HEK293 (cell line): ENCODE data around the gene MRPL39.

Experiments used
- CTCF ChIA-PET: fragments of 350-600 bp; formaldehyde crosslinking; extraction: SDS; loops from one replicate; lab custom pipeline; 2021; ENCODE audit warnings: antibody characterized with exemption; lab: Yijun Ruan, JAX
- POLR2A ChIA-PET: fragments of 300-600 bp; formaldehyde crosslinking; extraction: SDS; loops from one replicate; lab custom pipeline; 2020; ENCODE audit warnings: antibody characterized with exemption, inconsistent platforms; lab: Yijun Ruan, JAX
- H3K27ac ChIP-seq: fragments of 200-500 bp; sonication (Bioruptor generic); 2 replicates; pipeline ENCODE4 v1.5.1; 2014; ENCODE audit warnings: low read depth, low read length, control low read depth, inconsistent platforms; ENCODE audit errors: extremely low read depth
- H3K36me3 ChIP-seq, 2 experiments: fragments of 200-500 bp in 1 of 2; sonication (Bioruptor generic) in 1 of 2; 1 replicate in 1 of 2; 2 replicates in 1 of 2; pipeline ENCODE4 v1.5.1; 2014 to 2017; ENCODE audit warnings: inconsistent platforms in 2 of 2, low read length in 2 of 2; ENCODE audit not compliant: control insufficient read depth in 2 of 2, insufficient read depth in 1 of 2
- H3K4me1 ChIP-seq: fragments of 200-500 bp; sonication (Bioruptor generic); 2 replicates; pipeline ENCODE4 v1.5.1; 2014; ENCODE audit warnings: mild to moderate bottlenecking, low read length, inconsistent platforms; ENCODE audit not compliant: control insufficient read depth, insufficient read depth
- H3K4me3 ChIP-seq: 2 replicates; pipeline ENCODE4 v1.5.1; 2011; ENCODE audit warnings: low read depth, mild to moderate bottlenecking, control low read depth, low read length, moderate library complexity
- H3K9me3 ChIP-seq: fragments of 200-500 bp; sonication (Bioruptor generic); 2 replicates; pipeline ENCODE4 v1.5.1; 2014; ENCODE audit warnings: low read depth, low read length, inconsistent platforms; ENCODE audit not compliant: control insufficient read depth, insufficient read depth
- AEBP2 ChIP-seq: fragments of 450-650 bp; formaldehyde crosslinking; IDR thresholded peaks from 2 replicates; pipeline ENCODE4 v1.5.1; 2016; ENCODE audit warnings: missing biosample characterization, missing genetic modification characterization, borderline replicate concordance
- BCL6B ChIP-seq: fragments of 450-650 bp; formaldehyde crosslinking; IDR thresholded peaks from 2 replicates; pipeline ENCODE4 v1.5.1; 2017; ENCODE audit warnings: missing biosample characterization, missing genetic modification characterization
- FEZF1 ChIP-seq: fragments of 450-650 bp; formaldehyde crosslinking; IDR thresholded peaks from 2 replicates; pipeline ENCODE4 v1.5.1; 2016; ENCODE audit warnings: missing biosample characterization, missing genetic modification characterization
- GLI2 ChIP-seq: fragments of 450-650 bp; formaldehyde crosslinking; IDR thresholded peaks from 2 replicates; pipeline ENCODE4; 2017; ENCODE audit warnings: missing biosample characterization, missing genetic modification characterization, low read depth, borderline replicate concordance
- GLI4 ChIP-seq: fragments of 450-650 bp; formaldehyde crosslinking; IDR thresholded peaks from 2 replicates; pipeline ENCODE4 v1.5.1; 2016; ENCODE audit warnings: missing biosample characterization, missing genetic modification characterization
- HOXD13 ChIP-seq: sonication (generic); formaldehyde crosslinking; IDR thresholded peaks from 2 replicates; pipeline ENCODE4 v1.8.0; 2022; ENCODE audit warnings: missing genetic modification reagents, borderline replicate concordance
- KLF9 ChIP-seq: fragments of 450-650 bp; formaldehyde crosslinking; IDR thresholded peaks from 2 replicates; pipeline ENCODE4 v1.5.1; 2016; ENCODE audit warnings: missing biosample characterization, missing genetic modification characterization, low read depth
- RBAK ChIP-seq: fragments of 450-650 bp; formaldehyde crosslinking; IDR thresholded peaks from 2 replicates; pipeline ENCODE4 v1.5.1; 2016; ENCODE audit warnings: missing biosample characterization, missing genetic modification characterization
- YY1 ChIP-seq: fragments of 450-650 bp; formaldehyde crosslinking; IDR thresholded peaks from 2 replicates; pipeline ENCODE4 v1.5.1; 2018; ENCODE audit warnings: missing biosample characterization, missing genetic modification characterization
- ZBTB7A ChIP-seq: fragments of 450-650 bp; formaldehyde crosslinking; IDR thresholded peaks from 2 replicates; pipeline ENCODE4 v1.5.1; 2016; ENCODE audit warnings: low read depth, missing biosample characterization, missing genetic modification characterization
- ZEB2 ChIP-seq: fragments of 450-650 bp; formaldehyde crosslinking; IDR thresholded peaks from 2 replicates; pipeline ENCODE4 v1.5.1; 2016; ENCODE audit warnings: missing biosample characterization, missing genetic modification characterization
- ZFP37 ChIP-seq: fragments of 450-650 bp; formaldehyde crosslinking; IDR thresholded peaks from 2 replicates; pipeline ENCODE4 v1.5.1; 2016; ENCODE audit warnings: missing biosample characterization, missing genetic modification characterization
- ZNF157 ChIP-seq: fragments of 450-650 bp; formaldehyde crosslinking; IDR thresholded peaks from 2 replicates; pipeline ENCODE4 v1.5.1; 2016; ENCODE audit warnings: missing biosample characterization, missing genetic modification characterization
- ZNF391 ChIP-seq: fragments of 450-650 bp; formaldehyde crosslinking; IDR thresholded peaks from 2 replicates; pipeline ENCODE4 v1.5.1; 2016; ENCODE audit warnings: low read depth, missing biosample characterization, missing genetic modification characterization, borderline replicate concordance
- ZNF518A ChIP-seq: fragments of 450-650 bp; formaldehyde crosslinking; conservative IDR thresholded peaks from 2 replicates; pipeline ENCODE4 v1.5.1; 2016; ENCODE audit warnings: low read depth, missing biosample characterization, missing genetic modification characterization
- ZNF626 ChIP-seq: fragments of 450-650 bp; sonication (Bioruptor Pico); formaldehyde crosslinking; IDR thresholded peaks from 2 replicates; pipeline ENCODE4 v1.5.1; 2018; ENCODE audit warnings: missing biosample characterization, missing genetic modification characterization, inconsistent platforms
- ZNF629 ChIP-seq: fragments of 450-650 bp; formaldehyde crosslinking; IDR thresholded peaks from 2 replicates; pipeline ENCODE4 v1.5.1; 2017; ENCODE audit warnings: missing biosample characterization, missing genetic modification characterization
- ZNF639 ChIP-seq: fragments of 450-650 bp; formaldehyde crosslinking; IDR thresholded peaks from 2 replicates; pipeline ENCODE4 v1.5.1; 2016; ENCODE audit warnings: missing biosample characterization, missing genetic modification characterization
- ZNF658 ChIP-seq: fragments of 450-650 bp; formaldehyde crosslinking; IDR thresholded peaks from 2 replicates; pipeline ENCODE4; 2016; ENCODE audit warnings: missing biosample characterization, missing genetic modification characterization
- ZSCAN5A ChIP-seq: fragments of 450-650 bp; formaldehyde crosslinking; IDR thresholded peaks from 2 replicates; pipeline ENCODE4 v1.5.1; 2016; ENCODE audit warnings: missing biosample characterization, missing genetic modification characterization

MRPL39 gene

GRCh38 chr21:25624511-25624910 is 17.2 kb upstream of the MRPL39 start:
- ChIA-PET CTCF (interaction anchor here (4.0 kb wide), 1 partner anchor 17 kb away, joined by 25 read pairs; the partner anchor contains the start of gene MRPL39), POLR2A (no interaction called here)
- no peaks in the 10 kb centered on the region for H3K36me3 ChIP-seq
- H3K27ac ChIP-seq = no peak overlapping the region
- no peak for TF ChIP-seq GLI2 (tag by site-specific recombination)
- TF ChIP-seq FEZF1 (tag by site-specific recombination) = no peak
- TF ChIP-seq AEBP2 (tag by site-specific recombination) = no peak
- TF ChIP-seq ZSCAN5A (tag by site-specific recombination) = no peak
- no peak for TF ChIP-seq ZNF518A (tag by site-specific recombination)
- TF ChIP-seq ZNF639 = no peak
- TF ChIP-seq ZNF658 (tag by site-specific recombination) = no peak
- TF ChIP-seq ZNF629 = no peak
- no peaks in the 10 kb centered on the region for H3K9me3 ChIP-seq
- H3K4me3 ChIP-seq = no peak overlapping the region
- H3K4me1 ChIP-seq = no peaks in the 10 kb centered on the region

- POLR2A ChIA-PET = no interaction called here
- no peak overlapping the region for H3K4me3 ChIP-seq
- no peaks in the 10 kb centered on the region for H3K4me1 ChIP-seq
- H3K27ac ChIP-seq = no peak overlapping the region
- no peaks in the 10 kb centered on the region for H3K9me3 ChIP-seq
- TF ChIP-seq YY1 (tag by site-specific recombination) (no peak), GLI4 (tag by site-specific recombination) (no peak), ZFP37 (tag by site-specific recombination) (no peak), RBAK (tag by site-specific recombination) (no peak), BCL6B (tag by site-specific recombination) (no peak), HOXD13 (no peak), ZBTB7A (no peak), ZNF391 (no peak), ZNF157 (no peak), KLF9 (tag by site-specific recombination) (no peak), ZNF658 (tag by site-specific recombination) (no peak), ZNF626 (tag by site-specific recombination) (no peak), ZNF629 (no peak), ZEB2 (no peak)
- H3K36me3 ChIP-seq = no peaks in the 10 kb centered on the region
- CTCF ChIA-PET = no interaction called here
Observed at GRCh38 chr21:25619198-25619597, 11.9 kb upstream of the MRPL39 start.
